Measurements from ENCODE around the gene BBLN. TPM values are rescaled to one million over a fixed set of nuclear protein-coding genes. Genes with fewer than 3 reads are reported as not detected.

BBLN gene
- total RNA-seq, 2 donors from 2014 or later: 333 to 437 TPM

DNA sequence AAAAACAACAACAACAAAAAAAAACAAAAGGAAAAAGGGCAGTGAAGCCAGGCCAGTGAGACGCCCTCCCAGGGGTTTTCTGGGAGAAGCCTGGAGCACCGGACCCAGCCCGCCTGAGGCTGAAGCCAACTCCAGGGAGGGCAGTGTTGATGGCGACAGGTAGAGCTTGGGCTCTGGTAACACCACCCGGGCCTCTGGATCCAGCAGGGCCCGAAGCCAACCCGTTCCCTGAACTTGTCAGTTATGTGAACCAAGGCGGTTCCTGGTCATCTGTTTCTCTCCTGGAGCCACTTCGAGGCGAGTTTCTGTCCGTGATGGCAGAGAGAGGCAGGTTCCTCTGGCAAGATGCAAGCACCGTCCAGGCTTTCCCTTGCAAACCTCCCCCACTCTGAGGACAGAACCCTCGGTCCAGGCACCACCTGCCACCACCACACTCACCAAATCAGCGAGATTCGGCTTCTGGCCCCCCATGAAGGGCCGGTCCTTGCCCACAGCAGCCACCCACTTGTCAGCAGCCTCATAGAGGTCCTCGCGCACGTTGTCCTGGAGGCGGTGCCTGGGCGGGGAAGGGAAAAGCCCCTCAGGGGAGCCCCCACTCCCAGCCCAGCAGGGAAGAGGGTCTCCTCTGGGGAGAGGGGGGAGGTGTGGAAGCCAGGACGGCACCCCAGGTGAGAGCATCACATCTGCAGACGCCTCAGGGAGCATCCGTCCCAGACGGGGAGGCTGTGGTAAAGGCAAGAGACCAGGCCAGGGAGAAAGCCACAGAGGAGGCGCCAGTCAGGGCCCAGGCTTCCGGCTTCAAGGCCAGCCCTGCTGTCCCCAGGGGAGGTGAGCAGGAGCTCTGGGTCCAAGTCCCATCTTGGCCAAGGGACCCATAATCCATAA lies 37.9 kb upstream of the BBLN start:
- intact Hi-C loops (cut with DNase I): loop anchor here (5.0 kb wide), 1 partner anchor 180 kb away; no protein-coding TSS in a partner anchor
- DNase-seq (ENCODE audit: low spot score): no peak
- Histone ChIP-seq H3K4me1 (replicated peaks) (peaks cover 3% of the 10 kb centered on the region), H3K36me3 (no peaks in the 10 kb centered on the region), H3K9me3 (no peaks in the 10 kb centered on the region), H3K4me3 (no peak overlapping the region), H3K27me3 (replicated peaks; ENCODE audit: insufficient read depth) (no peaks in the 10 kb centered on the region), H3K27ac (no peak overlapping the region)
- 82% methylated on average over 21 of the region's 27 CpGs for WGBS
- TF ChIP-seq, protein P1, sequence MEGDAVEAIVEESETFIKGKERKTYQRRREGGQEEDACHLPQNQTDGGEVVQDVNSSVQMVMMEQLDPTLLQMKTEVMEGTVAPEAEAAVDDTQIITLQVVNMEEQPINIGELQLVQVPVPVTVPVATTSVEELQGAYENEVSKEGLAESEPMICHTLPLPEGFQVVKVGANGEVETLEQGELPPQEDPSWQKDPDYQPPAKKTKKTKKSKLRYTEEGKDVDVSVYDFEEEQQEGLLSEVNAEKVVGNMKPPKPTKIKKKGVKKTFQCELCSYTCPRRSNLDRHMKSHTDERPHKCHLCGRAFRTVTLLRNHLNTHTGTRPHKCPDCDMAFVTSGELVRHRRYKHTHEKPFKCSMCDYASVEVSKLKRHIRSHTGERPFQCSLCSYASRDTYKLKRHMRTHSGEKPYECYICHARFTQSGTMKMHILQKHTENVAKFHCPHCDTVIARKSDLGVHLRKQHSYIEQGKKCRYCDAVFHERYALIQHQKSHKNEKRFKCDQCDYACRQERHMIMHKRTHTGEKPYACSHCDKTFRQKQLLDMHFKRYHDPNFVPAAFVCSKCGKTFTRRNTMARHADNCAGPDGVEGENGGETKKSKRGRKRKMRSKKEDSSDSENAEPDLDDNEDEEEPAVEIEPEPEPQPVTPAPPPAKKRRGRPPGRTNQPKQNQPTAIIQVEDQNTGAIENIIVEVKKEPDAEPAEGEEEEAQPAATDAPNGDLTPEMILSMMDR (IDR thresholded peaks at IDR 0.05): no peak
- TF ChIP-seq POLR2AphosphoS5 (IDR thresholded peaks at IDR 0.05) (no peak), POLR2A (IDR thresholded peaks at IDR 0.05) (no peak)

DNA sequence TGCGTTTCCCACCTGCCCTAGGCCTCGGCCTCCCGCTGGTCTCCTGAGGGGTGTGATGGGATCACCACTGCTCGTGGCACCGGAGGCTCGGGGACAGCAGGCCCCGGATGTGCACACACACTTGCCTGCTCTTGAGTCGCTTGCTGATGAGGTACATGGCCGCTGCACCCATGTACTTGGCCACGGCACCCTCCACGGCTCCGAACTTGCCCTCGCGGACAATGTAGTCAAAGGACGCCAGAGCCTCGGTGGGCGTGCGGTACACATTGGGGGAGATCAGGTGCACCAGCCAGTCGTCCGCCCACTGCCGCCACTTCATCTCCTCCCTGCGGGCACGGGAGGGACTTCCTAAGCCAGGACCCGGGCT lies 37.3 kb upstream of the BBLN start:
- 89% methylated on average over 16 of the region's 24 CpGs for WGBS
- TF ChIP-seq, protein P1 (IDR thresholded peaks at IDR 0.05): no peak
- no peak for TF ChIP-seq POLR2AphosphoS5 (IDR thresholded peaks at IDR 0.05)
- no peak for TF ChIP-seq POLR2A (IDR thresholded peaks at IDR 0.05)
- intact Hi-C loops (cut with DNase I): loop anchor here (5.0 kb wide), 1 partner anchor 180 kb away; no protein-coding TSS in a partner anchor
- Histone ChIP-seq H3K27me3 (replicated peaks; ENCODE audit: insufficient read depth) (no peaks in the 10 kb centered on the region), H3K36me3 (no peaks in the 10 kb centered on the region), H3K4me1 (replicated peaks) (peaks cover 3% of the 10 kb centered on the region), H3K9me3 (no peaks in the 10 kb centered on the region), H3K27ac (no peak overlapping the region), H3K4me3 (no peak overlapping the region)
- no peak for DNase-seq (ENCODE audit: low spot score)

DNA sequence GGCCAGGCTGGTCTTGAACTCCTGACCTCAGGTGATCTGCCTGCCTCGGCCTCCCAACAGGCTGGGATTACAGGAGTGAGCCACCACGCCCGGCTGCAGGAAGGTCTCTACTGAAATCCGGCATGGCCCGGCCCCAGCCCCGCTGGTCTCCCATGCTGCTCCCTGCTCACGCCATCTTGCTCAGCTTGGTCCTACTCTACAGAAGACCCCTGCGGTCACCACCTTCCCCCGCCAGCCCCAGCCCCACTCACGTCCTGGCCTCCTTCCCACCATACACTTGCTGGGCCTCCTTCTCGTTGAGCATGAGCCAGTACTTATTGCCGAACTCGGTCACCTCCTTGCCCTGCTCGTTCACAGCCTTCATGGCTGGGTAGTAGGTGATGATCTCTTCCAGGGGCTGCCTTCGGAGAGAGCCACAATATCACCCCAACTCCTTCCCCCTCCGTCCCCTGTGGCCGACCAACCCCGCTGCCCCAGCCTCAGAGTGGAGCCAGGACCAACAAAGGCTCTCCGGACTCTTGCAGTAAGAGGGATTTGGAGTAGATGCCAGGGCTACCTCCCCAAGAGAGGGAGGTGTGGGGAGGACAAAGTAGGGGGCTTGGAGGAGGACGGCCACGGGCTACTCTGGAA lies 36.5 kb upstream of the BBLN start:
- no peaks in the 10 kb centered on the region for H3K9me3 ChIP-seq
- WGBS: 91% methylated on average over 21 of the region's 21 CpGs
- intact Hi-C loops (cut with DNase I): loop anchor here (5.0 kb wide), 1 partner anchor 181 kb away; no protein-coding TSS in a partner anchor
- no peaks in the 10 kb centered on the region for H3K27me3 ChIP-seq (replicated peaks; ENCODE audit: insufficient read depth)
- TF ChIP-seq POLR2AphosphoS5 (IDR thresholded peaks at IDR 0.05) (no peak), POLR2A (IDR thresholded peaks at IDR 0.05) (no peak)
- TF ChIP-seq, protein P1 (IDR thresholded peaks at IDR 0.05): no peak
- no peak for DNase-seq (ENCODE audit: low spot score)
- no peak overlapping the region for H3K27ac ChIP-seq
- H3K4me3 ChIP-seq: no peak overlapping the region
- peaks cover 3% of the 10 kb centered on the region for H3K4me1 ChIP-seq (replicated peaks)
- no peaks in the 10 kb centered on the region for H3K36me3 ChIP-seq

DNA sequence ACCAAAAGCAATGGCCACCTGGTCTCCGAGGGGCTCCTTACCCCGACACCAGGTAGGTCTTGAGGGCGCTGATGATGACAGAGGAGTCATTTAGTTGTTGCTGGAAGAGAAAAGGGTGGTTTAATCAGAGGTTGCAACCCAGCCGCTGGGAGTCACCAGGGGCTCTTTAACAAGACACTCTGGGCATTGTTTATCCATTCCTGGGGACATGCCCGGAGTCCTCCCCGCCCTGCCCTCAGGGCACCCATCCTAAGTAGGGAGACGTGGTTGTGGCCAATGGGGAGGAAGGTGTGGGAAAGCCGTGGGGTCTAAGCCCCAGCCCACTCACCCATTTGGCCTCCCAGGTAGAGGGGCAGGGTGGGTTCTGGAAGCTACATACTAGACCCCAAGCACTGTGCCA lies 35.6 kb upstream of the BBLN start:
- DNase-seq (ENCODE audit: low spot score): no peak
- Histone ChIP-seq H3K36me3 (no peaks in the 10 kb centered on the region), H3K4me3 (no peak overlapping the region), H3K4me1 (replicated peaks) (peaks cover 10% of the 10 kb centered on the region), H3K27ac (no peak overlapping the region), H3K9me3 (no peaks in the 10 kb centered on the region), H3K27me3 (replicated peaks; ENCODE audit: insufficient read depth) (no peaks in the 10 kb centered on the region)
- intact Hi-C loops (cut with DNase I): loop anchor here (5.0 kb wide), 1 partner anchor 182 kb away; no protein-coding TSS in a partner anchor
- WGBS: 61% methylated on average over 8 of the region's 8 CpGs
- TF ChIP-seq POLR2A (IDR thresholded peaks at IDR 0.05) (no peak), POLR2AphosphoS5 (IDR thresholded peaks at IDR 0.05) (no peak)
- TF ChIP-seq, protein P1 (IDR thresholded peaks at IDR 0.05): no peak

All from prostate gland (tissue), 2 donors.